T-helper 2 cell treated with Interferon-gamma antibody and Interleukin-4, amounts not matched to agents 100 ng/mL and 5 ng/mL, for 36 hours (primary cell): ENCODE measurements around the gene TTC39B. TPM values are rescaled to one million over a fixed set of nuclear protein-coding genes. Genes with fewer than 3 reads are reported as not detected.

Experiments used
- intact Hi-C: fragments of 100-400 bp; cut with micrococcal nuclease; formaldehyde crosslinking; loops from one replicate; pipeline ENCODE4 v1.15.1; 2023
- total RNA-seq: library from RNA; stranded (reverse); gene quantifications from 2 replicates; pipeline ENCODE4 v1.2.3, GENCODE V29; 2022

Gene TTC39B
- total RNA-seq, 1 donor from 2014 or later, result 23.5 TPM

DNA sequence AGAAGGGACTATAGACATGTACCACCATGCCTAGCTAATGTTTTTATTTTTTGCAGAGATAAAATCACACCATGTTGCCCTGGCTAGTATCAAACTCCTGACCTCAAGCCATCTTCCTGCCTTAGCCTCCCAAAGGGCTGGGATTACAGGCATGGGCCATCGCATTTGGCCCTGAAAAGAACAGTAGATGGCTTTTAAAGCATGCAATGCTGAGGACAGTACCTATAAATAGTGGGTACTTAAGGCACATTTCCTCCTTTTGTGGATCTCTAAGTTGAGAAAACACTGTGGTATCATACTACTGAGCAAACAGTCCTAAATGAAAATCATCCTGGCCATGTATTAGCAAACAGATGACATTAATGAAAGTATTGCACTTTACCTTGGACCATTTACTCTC is 119.4 kb downstream of the TTC39B start:
- intact Hi-C loops, result no loop called here

DNA sequence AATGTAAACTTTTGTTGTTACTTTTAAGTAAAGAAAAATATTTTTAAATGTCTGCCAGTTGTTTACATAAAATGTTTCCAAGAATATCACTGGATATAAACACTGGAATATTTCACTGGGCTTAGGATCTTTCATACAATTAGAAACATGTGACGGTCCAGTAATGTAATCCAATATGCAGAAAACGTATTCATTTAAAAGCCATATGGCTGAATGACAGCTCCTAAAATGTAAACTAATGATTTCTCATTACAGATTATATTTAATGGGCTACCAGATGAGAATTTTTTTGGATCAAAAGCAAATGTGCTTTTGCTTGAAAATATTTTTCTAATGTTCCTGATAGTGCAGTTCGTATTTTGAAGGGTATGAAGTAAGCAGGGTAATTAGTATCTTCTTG is 124.3 kb downstream of the TTC39B start:
- intact Hi-C loops, result no loop called here

DNA sequence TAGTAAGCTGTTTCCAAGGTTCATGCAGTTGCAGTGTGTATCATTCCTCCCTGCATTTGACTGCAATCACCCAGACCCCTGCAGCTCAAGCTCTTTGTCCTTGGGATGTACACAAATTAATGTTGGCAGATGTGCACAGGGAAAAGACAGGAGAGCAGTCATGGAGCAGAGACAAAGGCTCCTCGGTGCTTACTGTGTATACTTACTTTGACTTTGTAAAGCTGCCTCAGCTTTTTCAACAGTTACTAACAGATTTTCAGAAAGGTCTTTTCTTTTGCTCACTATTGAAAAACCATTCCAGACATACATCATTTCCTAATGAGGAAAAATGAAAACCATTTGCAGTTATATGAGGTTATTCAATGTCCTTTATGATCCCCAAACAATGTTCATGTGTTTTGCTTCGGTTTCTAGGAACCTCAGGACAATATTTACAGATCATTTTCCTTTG is 124.9 kb downstream of the TTC39B start:
- intact Hi-C loops, result no loop called here

DNA sequence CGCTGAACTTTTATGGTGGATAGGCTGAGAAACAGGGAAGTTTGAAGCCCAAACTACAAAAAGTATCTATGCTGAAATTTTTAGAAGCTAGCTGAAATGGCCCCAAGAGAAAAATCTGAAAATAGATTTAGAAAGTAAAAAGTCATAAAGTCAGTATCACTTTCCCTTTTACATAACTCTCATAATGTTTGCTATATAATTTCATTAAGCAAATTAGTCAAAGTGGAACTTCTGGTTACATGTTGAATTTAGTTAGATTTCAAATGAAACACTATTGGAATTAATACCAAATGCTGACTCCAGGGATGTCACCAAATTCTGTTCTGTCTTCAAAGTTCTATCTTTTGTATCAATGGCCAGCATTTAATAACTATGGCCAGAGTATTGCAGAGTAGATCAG is 126.9 kb downstream of the TTC39B start:
- intact Hi-C loops, result no loop called here

DNA sequence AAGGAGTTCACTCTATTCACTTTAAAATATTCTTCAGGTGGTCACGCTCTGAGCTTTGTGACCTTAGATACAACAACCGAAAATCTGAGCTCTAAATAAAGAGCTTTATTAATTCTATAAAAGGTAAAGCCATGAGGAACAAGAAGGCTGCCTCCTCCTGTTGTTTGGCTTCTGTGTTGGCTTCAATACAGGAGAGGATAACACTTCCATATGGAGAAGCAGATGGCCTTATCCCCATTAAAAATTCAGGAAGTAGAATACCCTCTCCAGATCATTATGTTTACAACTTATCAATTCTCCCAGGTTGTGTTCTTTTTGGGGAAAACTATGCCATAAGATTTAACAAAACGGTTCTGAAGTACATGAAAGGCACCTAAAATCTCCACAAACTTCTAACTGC is 128.4 kb downstream of the TTC39B start:
- intact Hi-C loops, result no loop called here

DNA sequence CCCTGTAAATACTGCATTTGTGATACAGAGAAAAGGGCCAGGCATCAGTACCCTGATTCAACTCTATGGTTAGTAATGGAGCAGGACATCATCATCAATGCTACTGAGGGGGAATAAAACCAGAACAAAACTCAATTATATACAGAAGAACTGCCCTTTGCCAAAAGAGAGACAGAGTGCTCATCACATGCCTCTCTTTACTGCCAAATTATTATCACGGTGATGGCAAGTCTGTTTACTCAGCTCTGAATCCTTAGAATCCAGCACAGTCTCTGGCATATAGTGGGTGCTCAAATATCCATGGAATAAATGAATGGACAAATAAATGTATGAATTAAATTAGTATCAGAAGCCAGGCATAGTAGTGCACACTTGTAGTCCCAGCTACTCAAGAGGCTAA is 130.2 kb downstream of the TTC39B start:
- intact Hi-C loops, result no loop called here

DNA sequence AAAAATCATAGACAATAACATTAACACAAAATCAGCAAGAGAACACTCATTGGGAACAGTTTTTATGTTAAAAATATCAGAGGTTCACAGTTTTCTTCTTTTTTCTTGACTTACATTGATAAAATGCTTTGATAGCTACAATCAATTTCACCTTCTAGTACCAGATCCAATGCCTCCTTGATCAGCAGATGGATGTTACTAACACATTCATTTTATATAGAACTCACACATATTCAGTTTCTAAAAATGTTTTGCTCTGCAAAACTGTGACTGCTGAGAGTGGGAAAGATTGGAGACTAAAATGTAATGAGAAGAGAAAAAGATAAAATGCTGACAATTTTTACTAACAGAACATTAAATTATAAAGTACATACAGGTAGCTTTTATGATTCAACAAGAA is 143.1 kb downstream of the TTC39B start:
- intact Hi-C loops, result no loop called here

DNA sequence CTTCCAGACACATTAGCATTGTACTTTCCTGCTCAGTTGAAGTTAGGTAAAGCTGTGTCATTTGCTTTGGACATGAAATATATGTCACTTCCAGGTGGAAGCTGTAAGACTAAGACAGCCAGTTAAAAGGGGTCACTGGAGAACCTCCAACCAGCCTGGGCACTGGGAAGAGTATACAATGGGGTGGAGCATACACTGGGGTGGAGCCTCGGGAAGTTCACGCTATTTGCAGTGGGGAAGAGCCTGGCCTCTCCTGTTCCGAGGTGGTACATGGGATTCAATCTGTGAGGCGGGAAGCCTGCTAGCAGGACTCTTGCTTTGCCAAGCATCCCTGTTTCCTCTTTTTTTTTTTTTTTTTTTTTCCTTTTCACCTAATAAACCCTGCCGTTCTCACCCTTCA is 145.3 kb downstream of the TTC39B start:
- intact Hi-C loops, result no loop called here

DNA sequence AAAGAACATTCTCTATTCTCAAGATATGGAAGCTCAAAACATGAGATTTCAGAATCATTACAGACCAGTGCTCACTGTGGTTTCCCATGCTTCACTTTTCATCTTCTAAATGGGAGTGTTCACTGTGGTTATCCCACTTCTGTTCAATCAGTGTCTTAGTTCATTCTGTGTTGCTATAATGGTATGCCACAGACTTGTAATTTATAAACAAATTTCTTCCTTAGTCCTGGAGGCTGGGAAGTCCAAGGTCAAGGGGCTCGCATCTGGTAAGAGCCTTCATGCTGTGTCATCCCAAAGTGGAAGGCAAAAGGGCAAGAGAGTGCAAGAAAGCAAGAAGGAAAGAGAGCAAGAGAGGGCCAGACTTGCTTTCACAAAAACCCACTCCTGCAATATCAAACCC is 146.3 kb downstream of the TTC39B start:
- intact Hi-C loops, result no loop called here

DNA sequence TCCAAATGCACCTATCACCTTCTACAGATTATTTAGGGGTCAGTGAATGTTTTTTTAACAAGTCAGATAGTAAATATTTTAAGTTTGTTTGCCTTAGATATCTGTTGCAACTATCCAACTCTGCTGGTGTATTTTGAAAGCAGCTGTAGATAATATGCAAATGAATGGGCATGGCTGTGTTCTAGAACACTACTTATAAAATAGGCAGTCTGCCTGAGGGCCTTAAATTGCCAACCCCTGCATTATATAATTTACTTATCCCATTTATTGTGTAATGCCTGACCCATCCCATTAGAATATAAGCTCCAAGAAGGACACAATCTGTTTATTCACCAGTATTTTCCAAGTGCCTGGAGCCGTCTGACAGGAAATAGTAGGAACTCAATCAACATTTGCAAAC is 149.0 kb downstream of the TTC39B start:
- intact Hi-C loops, result no loop called here

DNA sequence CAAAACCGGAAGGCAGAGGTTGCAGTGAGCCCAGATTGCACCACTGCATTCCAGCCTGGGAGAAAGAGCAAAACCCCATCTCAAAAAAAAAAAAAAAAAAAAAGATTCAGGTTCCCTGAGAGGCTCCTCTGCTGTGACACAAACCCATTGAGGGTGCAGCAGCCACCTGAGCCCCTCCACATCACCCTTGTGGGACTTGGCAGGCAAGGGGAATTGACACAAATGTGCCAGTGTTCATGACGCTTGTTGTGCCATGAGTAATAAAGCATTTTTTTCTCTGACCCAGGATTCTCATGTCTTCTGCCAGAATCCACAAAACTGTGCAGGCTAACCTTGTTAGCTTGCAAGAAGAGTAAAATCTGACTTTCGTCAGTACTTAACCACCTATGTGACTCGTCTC is 149.6 kb downstream of the TTC39B start:
- intact Hi-C loops, result no loop called here

DNA sequence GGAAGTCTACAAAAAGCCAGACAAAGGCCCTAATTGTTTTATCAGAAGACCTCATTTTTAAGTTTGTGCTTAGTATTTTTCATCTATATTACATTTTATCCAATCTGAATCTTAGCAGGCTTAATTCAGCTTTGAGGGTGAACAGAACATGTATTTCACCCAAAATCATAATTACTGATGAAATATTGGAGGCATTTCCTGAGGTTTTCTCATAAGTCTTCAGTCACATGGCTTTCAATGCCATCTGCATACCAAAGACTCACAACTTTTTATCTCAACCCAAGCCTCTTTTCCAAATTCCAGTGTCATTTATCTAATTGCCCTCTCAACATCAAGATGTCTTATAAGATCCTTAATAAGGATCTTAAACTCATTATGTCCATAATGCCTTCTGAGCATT is 150.8 kb downstream of the TTC39B start:
- intact Hi-C loops, result no loop called here

DNA sequence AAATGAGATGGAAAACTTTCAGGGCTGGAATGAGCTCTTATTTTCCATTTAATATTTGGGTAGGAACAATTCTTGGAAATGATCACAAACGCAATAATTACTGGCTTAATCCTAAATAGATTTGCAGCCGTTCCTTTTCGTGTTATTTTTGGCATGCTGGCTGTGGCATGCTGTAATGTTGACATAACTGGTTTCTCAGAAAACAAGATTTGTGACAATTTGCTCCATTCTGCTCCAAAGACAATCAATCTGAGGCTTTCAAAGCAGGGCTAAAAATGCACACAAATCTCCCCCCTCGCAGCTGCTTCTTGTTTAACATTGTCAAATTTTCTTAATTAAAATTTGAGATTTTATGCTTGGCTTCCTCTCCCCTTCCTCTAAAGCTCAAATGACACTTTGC is 151.2 kb downstream of the TTC39B start:
- intact Hi-C loops, result no loop called here

DNA sequence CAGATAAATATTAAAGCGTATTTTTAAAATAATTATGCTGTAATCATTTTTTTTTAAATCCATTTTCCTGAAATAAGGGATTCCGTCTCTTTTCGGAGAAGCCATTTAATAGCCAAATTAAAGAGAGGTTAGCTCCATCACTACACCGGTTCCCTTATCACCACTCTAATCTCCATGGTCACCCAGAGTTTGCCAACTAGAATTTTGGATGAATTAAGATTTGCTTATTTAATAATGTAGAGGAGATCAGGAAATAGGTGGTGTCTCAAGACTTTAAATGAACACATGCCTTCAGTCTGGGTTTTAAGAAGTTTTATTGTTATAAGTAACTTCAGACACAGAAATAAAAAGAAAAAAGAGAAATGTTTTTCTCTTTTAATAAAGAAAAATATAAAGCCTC is 151.7 kb downstream of the TTC39B start:
- intact Hi-C loops, result no loop called here

DNA sequence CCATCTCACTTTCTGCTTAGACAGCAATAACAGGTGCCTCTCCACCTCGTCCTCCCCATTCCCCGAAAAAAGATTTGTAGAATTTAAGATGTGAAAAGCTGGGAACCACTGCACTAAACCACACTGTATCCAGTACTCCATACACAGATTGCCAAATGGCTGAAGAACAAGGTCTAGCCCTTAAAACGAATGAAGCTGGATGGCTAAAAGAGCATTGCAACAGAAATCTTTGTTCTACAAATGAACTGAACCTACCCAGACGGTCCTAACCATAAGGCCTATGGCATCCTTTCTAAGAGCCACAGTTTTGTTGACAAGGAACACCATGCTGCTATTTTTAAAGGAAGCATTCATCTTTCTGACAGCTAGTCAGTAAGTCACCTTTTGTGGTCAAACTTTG is 152.3 kb downstream of the TTC39B start:
- intact Hi-C loops, result no loop called here

DNA sequence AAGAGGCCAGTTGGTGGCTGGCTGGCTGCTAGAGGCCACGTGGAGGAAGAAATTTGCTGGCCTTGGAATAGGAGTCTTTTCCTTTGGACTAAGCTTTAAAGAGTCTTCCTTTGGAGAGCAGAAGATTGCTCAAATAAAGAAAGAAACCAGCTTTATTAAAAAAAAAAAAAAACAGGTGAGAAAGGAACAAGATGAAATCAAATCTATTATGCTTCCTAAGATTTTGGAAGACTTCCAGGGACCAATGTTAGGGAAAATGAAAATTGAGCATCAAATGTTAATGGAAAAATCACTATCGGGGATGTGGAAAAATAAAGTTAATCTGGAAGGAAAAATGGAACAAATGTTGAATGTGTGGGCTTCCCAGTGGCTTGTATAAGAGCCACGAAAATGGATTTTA is 153.1 kb downstream of the TTC39B start:
- intact Hi-C loops, result no loop called here

DNA sequence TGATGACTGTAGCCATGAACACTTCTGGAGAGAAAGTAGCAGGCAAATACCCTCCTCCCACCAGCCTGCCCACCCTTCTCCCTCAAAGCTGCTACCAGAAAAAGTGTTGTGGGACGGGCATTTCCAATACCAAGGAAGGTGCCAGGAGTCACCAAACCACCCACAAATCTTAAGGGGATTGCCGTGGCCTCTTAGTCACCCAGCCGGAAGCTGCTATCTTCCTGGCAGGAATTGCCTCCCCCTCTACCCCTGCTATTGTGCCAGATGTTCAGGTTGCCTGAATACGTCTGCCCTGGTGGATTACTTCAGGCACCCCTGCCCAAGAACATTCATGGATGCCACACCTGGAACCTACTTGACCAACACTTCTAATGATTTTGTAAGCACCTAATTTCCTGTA is 156.1 kb downstream of the TTC39B start:
- intact Hi-C loops, result no loop called here

DNA sequence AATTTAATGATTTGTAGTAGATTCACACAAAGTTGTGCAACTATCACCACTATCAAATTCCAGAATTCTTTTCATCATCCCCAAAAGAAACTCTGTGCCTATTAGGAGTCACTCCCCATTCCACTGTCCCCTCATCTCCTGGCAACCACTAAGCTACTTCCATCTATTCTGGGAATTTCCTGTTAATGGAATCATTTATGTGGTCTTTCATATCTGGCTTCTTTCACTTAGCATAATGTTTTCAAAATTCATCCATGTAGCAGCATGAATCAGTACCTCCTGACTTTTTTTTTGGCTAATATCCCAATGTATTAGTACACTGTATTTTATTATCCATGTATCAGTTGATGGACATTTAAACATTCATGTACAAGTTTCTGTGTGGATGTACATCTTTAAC is 157.6 kb downstream of the TTC39B start:
- intact Hi-C loops, result no loop called here

DNA sequence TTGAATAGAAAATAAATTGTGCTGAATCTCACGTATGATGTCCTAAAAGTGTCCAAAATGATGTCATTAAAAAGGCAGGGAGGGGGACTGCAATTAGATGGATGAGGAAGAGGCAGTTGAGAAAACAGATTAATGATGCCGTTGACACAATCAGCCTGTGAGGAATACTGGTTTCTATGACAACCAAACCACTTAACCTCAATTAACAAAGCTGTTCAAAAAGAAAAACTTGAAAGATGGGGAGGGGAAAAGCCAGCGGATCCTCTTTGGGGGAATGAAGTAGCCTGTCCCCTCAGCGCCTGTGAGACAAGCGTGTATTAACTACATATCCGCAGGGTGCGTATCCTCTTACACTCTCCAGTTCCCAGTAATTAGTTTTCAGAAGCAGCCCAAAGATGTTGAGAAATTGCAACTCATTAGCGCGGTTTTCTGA is 160.7 kb downstream of the TTC39B start:
- intact Hi-C loops, result no loop called here

DNA sequence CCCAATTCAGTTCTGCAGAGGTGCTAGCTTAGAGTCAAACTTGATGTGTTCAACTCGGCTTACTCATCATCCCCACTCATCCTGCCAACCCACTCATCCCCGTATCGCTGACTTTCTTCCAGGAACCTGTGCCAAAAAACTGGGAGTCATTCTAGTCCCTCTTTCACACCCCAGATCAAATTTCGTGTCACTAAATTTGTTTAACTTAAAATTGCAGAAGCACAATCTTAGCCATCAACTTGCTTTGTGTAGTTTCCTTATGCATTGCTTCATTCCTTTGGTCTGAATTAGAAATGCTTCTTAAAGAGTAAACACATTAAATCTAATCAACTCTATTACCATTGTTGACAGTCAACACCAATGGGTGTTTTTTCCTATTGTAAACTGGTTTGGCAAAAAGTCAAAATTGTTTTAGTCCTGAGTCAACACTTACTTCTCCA is 162.4 kb downstream of the TTC39B start:
- intact Hi-C loops, result loop anchor here (5.0 kb wide), 1 partner anchor 152 kb away; no protein-coding TSS in a partner anchor

DNA sequence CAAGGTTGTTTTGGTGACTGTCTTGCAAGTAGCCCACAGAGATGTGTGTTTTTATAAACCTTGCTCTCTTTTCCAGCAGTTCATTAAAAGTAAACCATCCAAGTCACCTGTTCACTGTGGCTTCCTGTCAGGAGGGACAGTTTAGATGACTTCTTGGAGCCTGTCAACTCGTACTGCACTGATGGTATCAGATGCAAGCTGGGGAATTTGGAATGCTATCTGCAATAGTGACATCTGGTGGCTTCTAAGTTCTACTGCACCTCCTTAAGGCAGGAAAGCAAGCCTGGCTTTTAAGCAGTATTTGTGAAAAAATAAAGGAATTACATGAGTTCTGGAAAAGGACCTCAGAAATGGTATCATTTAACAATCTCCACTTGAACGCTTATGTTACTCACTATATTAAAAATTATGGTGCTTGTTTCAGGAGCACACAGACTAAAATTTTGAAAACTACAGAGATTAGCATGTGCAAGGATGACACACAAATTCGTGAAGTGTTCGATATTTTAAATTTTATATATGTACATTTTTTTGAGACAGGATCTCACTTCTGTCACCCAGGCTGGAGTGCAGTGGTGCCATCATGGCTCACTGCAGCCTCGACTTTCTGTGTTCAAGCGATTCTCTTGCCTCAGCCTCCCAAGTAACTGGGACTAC is 164.0 kb downstream of the TTC39B start:
- intact Hi-C loops, result loop anchor here (1.0 to 5.0 kb wide), 2 partner anchors 39 to 151 kb away; no protein-coding TSS in a partner anchor

DNA sequence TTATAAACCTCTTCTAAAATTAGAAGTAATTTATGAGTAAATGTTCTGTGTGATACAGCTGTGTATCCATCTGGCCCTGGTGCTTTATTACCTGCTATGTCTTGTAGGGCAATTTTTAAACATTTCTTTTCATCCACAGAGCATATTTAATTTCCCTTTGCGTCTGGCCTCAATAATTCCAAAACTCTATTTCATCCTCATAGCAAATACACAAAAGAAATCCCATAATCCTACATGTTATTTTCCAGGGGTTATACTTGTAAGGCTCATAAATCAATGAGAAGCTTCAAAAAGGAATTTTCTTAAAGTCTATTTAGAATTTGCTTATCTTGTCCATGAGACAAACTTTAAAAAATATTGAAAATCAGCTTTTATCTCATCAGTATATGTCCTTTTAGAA is 167.0 kb downstream of the TTC39B start:
- intact Hi-C loops, result loop anchor here (5.0 kb wide), 1 partner anchor 148 kb away; no protein-coding TSS in a partner anchor

DNA sequence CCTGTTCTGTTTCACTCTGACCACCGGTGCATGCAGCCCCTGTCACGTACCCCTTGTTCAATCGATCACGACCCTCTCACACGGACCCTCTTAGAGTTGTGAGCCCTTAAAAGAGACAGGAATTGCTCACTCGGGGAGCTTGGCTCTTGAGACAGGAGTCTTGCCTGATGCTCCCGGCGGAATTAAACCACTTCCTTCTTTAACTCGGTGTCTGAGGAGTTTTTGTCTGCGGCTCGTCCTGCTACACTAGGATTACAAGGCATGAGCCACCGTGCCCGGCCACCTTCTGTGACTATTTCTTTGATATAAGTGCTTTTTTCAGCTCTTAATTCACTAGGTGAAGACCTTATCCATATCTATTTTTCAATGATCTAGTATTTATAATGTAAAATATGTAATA is 167.5 kb downstream of the TTC39B start:
- intact Hi-C loops, result loop anchor here (5.0 kb wide), 1 partner anchor 522 kb away; no protein-coding TSS in a partner anchor

DNA sequence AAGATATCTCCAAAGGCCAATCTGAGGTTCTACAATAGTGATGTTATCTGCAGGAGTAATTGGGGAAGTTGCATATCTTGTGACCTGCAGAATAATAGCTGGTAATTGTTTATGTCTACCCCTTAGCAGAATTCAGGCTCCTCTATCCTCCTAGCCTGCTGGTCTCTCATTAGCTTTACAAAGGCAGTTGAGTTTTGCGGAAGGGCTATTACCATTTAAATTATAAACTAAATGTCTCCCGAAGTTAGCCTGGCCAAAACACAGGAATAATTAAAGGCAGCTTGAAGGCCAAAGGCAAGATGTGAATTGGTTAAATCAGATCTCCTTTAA is 168.7 kb downstream of the TTC39B start:
- intact Hi-C loops, result loop anchor here (5.0 kb wide), 1 partner anchor 521 kb away; no protein-coding TSS in a partner anchor
